ENCODE results near the gene BBS9.

BBS9 gene

GRCh38 chr7:33487998-33488682 is 358.8 kb downstream of the BBS9 start:
- TF ChIP-seq CTCF (IDR thresholded peaks at IDR 0.05) (no peak), ZFX (IDR thresholded peaks at IDR 0.05; ENCODE audit: borderline replicate concordance) (no peak)
- no peak overlapping the region for H3K27ac ChIP-seq

- peak overlapping the region; percentile 15; the same call in 1 of the 2 replicates for H3K27ac ChIP-seq
- no peak for TF ChIP-seq ZFX (IDR thresholded peaks at IDR 0.05; ENCODE audit: borderline replicate concordance)
- TF ChIP-seq CTCF (IDR thresholded peaks at IDR 0.05), result no peak
These were observed 365.1 kb downstream of the BBS9 start for GRCh38 chr7:33494474-33494873.

- H3K27ac ChIP-seq, result 0 out of 2 replicates have a peak overlapping the region, but pooled peaks have one; percentile 15
- TF ChIP-seq CTCF (IDR thresholded peaks at IDR 0.05) (no peak), ZFX (IDR thresholded peaks at IDR 0.05; ENCODE audit: borderline replicate concordance) (no peak)
These were observed 365.8 kb downstream of the BBS9 start for GRCh38 chr7:33495207-33495606.

DNA sequence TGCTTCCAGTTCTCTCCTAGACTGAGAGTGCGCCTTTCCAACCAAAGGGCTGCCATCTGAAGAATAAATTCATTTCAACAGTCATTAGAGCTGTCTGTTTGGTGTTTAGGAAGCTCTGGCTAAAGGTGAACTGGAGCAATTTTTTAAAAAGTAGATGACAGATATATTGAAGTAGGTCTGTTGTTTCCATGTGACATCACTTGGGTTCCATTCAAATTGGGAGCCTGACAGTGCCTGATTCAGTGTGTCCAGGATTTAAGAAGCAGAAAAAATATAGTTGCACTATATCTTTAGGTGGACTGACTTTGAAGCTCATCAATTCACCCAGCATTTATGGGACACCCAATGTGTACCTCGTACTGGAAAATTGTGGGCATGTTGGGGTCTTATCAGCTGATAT is 367.7 kb downstream of the BBS9 start:
- H3K27ac ChIP-seq, result no peak overlapping the region
- TF ChIP-seq CTCF (IDR thresholded peaks at IDR 0.05) (no peak), ZFX (IDR thresholded peaks at IDR 0.05; ENCODE audit: borderline replicate concordance) (no peak)

- H3K27ac ChIP-seq, result no peak overlapping the region
- no peak for TF ChIP-seq CTCF (IDR thresholded peaks at IDR 0.05)
- no peak for TF ChIP-seq ZFX (IDR thresholded peaks at IDR 0.05; ENCODE audit: borderline replicate concordance)
These were observed 371.6 kb downstream of the BBS9 start for GRCh38 chr7:33500703-33501701.

GRCh38 chr7:33503014-33503413 is 373.6 kb downstream of the BBS9 start:
- TF ChIP-seq ZFX (IDR thresholded peaks at IDR 0.05; ENCODE audit: borderline replicate concordance) (no peak), CTCF (IDR thresholded peaks at IDR 0.05) (no peak)
- no peak overlapping the region for H3K27ac ChIP-seq
